HepG2 (cell line): ENCODE data around the gene DCUN1D4. TPM values are rescaled to one million over a fixed set of nuclear protein-coding genes. Genes with fewer than 3 reads are reported as not detected.

Experiments used
- ARNTL ChIP-seq: sonication (generic); formaldehyde crosslinking; IDR thresholded peaks from 2 replicates; pipeline ENCODE4 v1.4.0; 2020; ENCODE audit warnings: mild to moderate bottlenecking, missing genetic modification reagents
- KMT2A ChIP-seq: sonication (generic); formaldehyde crosslinking; IDR thresholded peaks from 2 replicates; pipeline ENCODE4 v1.4.0; 2020; ENCODE audit warnings: missing genetic modification reagents
- RFX5 ChIP-seq: IDR thresholded peaks from 2 replicates; pipeline ENCODE4 v1.6.1; 2011; ENCODE audit warnings: low read depth, low read length, improper control_type of control experiment
- ZFP90 ChIP-seq: sonication (generic); formaldehyde crosslinking; IDR thresholded peaks from 2 replicates; pipeline ENCODE4 v1.8.0; 2022; ENCODE audit warnings: missing genetic modification reagents, mild to moderate bottlenecking, inconsistent platforms, borderline replicate concordance
- ZMYM4 ChIP-seq: sonication (generic); formaldehyde crosslinking; IDR thresholded peaks from 2 replicates; pipeline ENCODE4 v1.8.1; 2023; ENCODE audit warnings: mild to moderate bottlenecking, missing genetic modification reagents
- ZNF235 ChIP-seq: sonication (generic); formaldehyde crosslinking; IDR thresholded peaks from 2 replicates; pipeline ENCODE4 v1.8.1; 2023; ENCODE audit warnings: mild to moderate bottlenecking, missing genetic modification reagents, borderline replicate concordance
- ZNF3 ChIP-seq: IDR thresholded peaks from 2 replicates; pipeline ENCODE4 v1.7.0; 2017; ENCODE audit warnings: inconsistent platforms
- ZNF33A ChIP-seq: sonication (generic); formaldehyde crosslinking; IDR thresholded peaks from 2 replicates; pipeline ENCODE4 v1.5.1; 2020; ENCODE audit warnings: missing genetic modification reagents, mild to moderate bottlenecking, moderate library complexity, borderline replicate concordance
- ZNF431 ChIP-seq: sonication (generic); formaldehyde crosslinking; IDR thresholded peaks from 2 replicates; pipeline ENCODE4 v1.9.0; 2022; ENCODE audit warnings: missing genetic modification reagents, low read depth, mild to moderate bottlenecking, borderline replicate concordance
- polyA plus RNA-seq, 8 experiments: library from polyadenylated mRNA; depleted of rRNA in 3 of 8; stranded (reverse) in 7 of 8; unstranded in 1 of 8; fragments of >200 nt; fragmentation: Illumina TruSeq in 4 of 8; extraction: Trizol in 4 of 8; gene quantifications; 2 replicates each; pipeline versions ENCODE4 v1.2.1 to v1.2.3, GENCODE V29; 2011 to 2016; ENCODE audit warnings: low read depth in 4 of 8, missing spikeins in 1 of 8, mixed read lengths in 1 of 8; ENCODE audit not compliant: insufficient read depth in 1 of 8
- total RNA-seq, 5 experiments: library from RNA; depleted of rRNA; stranded (reverse); fragments of >200 nt; fragmentation: Illumina TruSeq; extraction: Trizol; gene quantifications; 2 replicates each; pipeline ENCODE4 v1.2.3, GENCODE V29; 2016; ENCODE audit warnings: low read depth in 1 of 5
- TF ChIP-seq, protein P1 (sequence below): IDR thresholded peaks from 2 replicates; pipeline ENCODE4 v1.6.1; 2018; ENCODE audit warnings: missing genetic modification reagents
- TF ChIP-seq, protein P2 (sequence below): sonication (generic); formaldehyde crosslinking; IDR thresholded peaks from 2 replicates; pipeline ENCODE4 v1.5.0; 2020; ENCODE audit warnings: mild to moderate bottlenecking, missing genetic modification reagents
- TF ChIP-seq, protein P3 (sequence below): fragments of 450-650 bp; IDR thresholded peaks from 2 replicates; pipeline ENCODE4 v1.6.1; 2016
- TF ChIP-seq, protein P4 (sequence below): sonication (generic); formaldehyde crosslinking; IDR thresholded peaks from 2 replicates; pipeline ENCODE4 v1.4.0; 2020; ENCODE audit warnings: missing genetic modification reagents
- TF ChIP-seq, protein P5 (sequence below): sonication (generic); formaldehyde crosslinking; IDR thresholded peaks from 2 replicates; pipeline ENCODE4 v1.5.1; 2020; ENCODE audit warnings: missing genetic modification reagents, mild to moderate bottlenecking, borderline replicate concordance
- TF ChIP-seq, protein P6 (sequence below), 2 experiments: IDR thresholded peaks; 2 replicates each; pipeline ENCODE4 v1.6.1; 2011 to 2012; ENCODE audit warnings: low read length in 2 of 2, borderline replicate concordance in 1 of 2, low read depth in 1 of 2, mild to moderate bottlenecking in 1 of 2, moderate library complexity in 1 of 2

The DCUN1D4 gene
- total and polyA plus RNA-seq, 2 of the 13 experiments (the other 11 are each of a cell fraction or from before 2014, with no cell fraction given): 27.9 to 44.4 TPM

DNA sequence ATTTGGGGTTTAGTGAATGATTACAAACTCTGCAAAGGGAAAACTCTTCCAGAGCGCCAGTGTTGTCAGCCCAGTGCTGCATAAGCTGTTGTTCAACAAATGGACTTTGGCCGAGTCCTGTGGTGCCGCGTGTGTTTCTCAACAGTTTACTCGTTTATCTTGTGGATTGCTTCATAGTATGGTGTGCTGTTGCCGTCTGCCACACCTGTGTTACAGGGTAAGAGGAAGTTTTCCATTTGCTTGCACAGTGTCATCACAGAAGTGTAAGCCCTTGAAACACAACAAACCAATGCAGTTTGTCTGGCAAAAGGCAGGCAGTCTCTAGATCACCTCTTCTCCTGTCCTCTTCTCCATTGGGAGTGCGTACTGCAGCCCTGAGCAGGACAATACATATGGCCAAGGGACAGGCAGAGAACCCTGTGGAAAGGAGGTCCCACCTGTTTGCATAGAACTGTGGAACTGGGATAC is 66.3 kb downstream of the DCUN1D4 start (continued):
- TF ChIP-seq, protein P1, sequence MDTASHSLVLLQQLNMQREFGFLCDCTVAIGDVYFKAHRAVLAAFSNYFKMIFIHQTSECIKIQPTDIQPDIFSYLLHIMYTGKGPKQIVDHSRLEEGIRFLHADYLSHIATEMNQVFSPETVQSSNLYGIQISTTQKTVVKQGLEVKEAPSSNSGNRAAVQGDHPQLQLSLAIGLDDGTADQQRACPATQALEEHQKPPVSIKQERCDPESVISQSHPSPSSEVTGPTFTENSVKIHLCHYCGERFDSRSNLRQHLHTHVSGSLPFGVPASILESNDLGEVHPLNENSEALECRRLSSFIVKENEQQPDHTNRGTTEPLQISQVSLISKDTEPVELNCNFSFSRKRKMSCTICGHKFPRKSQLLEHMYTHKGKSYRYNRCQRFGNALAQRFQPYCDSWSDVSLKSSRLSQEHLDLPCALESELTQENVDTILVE: peak; percentile 83
- TF ChIP-seq, protein P2, sequence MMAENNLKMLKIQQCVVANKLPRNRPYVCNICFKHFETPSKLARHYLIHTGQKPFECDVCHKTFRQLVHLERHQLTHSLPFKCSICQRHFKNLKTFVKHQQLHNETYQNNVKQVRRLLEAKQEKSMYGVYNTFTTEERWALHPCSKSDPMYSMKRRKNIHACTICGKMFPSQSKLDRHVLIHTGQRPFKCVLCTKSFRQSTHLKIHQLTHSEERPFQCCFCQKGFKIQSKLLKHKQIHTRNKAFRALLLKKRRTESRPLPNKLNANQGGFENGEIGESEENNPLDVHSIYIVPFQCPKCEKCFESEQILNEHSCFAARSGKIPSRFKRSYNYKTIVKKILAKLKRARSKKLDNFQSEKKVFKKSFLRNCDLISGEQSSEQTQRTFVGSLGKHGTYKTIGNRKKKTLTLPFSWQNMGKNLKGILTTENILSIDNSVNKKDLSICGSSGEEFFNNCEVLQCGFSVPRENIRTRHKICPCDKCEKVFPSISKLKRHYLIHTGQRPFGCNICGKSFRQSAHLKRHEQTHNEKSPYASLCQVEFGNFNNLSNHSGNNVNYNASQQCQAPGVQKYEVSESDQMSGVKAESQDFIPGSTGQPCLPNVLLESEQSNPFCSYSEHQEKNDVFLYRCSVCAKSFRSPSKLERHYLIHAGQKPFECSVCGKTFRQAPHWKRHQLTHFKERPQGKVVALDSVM: 0 out of 2 replicates have a peak, but pooled peaks have one; percentile 26
- TF ChIP-seq ZFP90 (CRISPR knock-in tag) (peak; percentile 72), ZMYM4 (CRISPR knock-in tag) (peak; percentile 97), ZNF3 (CRISPR knock-in tag) (no peak), RFX5 (peak; percentile 70; the same call in 1 of the 2 replicates), KMT2A (peak; percentile 50; the same call in 1 of the 2 replicates), ZNF33A (CRISPR knock-in tag) (peak; percentile 96), ZNF235 (CRISPR knock-in tag) (0 out of 2 replicates have a peak, but pooled peaks have one; percentile 20), ZNF431 (peak; percentile 97), ARNTL (CRISPR knock-in tag) (peak; percentile 93)
- TF ChIP-seq, protein P3, sequence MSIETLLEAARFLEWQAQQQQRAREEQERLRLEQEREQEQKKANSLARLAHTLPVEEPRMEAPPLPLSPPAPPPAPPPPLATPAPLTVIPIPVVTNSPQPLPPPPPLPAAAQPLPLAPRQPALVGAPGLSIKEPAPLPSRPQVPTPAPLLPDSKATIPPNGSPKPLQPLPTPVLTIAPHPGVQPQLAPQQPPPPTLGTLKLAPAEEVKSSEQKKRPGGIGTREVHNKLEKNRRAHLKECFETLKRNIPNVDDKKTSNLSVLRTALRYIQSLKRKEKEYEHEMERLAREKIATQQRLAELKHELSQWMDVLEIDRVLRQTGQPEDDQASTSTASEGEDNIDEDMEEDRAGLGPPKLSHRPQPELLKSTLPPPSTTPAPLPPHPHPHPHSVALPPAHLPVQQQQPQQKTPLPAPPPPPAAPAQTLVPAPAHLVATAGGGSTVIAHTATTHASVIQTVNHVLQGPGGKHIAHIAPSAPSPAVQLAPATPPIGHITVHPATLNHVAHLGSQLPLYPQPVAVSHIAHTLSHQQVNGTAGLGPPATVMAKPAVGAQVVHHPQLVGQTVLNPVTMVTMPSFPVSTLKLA: peak; percentile 70
- TF ChIP-seq, protein P4, sequence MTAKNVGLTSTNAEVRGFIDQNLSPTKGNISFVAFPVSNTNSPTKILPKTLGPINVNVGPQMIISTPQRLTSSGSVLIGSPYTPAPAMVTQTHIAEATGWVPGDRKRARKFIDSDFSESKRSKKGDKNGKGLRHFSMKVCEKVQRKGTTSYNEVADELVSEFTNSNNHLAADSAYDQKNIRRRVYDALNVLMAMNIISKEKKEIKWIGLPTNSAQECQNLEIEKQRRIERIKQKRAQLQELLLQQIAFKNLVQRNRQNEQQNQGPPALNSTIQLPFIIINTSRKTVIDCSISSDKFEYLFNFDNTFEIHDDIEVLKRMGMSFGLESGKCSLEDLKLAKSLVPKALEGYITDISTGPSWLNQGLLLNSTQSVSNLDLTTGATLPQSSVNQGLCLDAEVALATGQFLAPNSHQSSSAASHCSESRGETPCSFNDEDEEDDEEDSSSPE: peak; percentile 72
- TF ChIP-seq, protein P5, sequence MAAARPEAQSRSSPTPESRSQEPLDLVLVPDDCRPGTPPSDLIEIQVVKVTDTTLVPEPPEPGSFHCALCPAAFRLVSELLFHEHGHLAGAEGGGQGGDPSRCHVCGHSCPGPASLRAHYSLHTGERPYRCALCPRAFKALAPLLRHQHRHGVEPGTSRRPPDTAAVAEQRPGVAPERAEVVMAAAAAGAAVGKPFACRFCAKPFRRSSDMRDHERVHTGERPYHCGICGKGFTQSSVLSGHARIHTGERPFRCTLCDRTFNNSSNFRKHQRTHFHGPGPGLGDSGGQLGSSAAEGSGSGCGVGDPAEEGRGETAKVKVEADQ (CRISPR knock-in tag): no peak
- TF ChIP-seq, protein P6, sequence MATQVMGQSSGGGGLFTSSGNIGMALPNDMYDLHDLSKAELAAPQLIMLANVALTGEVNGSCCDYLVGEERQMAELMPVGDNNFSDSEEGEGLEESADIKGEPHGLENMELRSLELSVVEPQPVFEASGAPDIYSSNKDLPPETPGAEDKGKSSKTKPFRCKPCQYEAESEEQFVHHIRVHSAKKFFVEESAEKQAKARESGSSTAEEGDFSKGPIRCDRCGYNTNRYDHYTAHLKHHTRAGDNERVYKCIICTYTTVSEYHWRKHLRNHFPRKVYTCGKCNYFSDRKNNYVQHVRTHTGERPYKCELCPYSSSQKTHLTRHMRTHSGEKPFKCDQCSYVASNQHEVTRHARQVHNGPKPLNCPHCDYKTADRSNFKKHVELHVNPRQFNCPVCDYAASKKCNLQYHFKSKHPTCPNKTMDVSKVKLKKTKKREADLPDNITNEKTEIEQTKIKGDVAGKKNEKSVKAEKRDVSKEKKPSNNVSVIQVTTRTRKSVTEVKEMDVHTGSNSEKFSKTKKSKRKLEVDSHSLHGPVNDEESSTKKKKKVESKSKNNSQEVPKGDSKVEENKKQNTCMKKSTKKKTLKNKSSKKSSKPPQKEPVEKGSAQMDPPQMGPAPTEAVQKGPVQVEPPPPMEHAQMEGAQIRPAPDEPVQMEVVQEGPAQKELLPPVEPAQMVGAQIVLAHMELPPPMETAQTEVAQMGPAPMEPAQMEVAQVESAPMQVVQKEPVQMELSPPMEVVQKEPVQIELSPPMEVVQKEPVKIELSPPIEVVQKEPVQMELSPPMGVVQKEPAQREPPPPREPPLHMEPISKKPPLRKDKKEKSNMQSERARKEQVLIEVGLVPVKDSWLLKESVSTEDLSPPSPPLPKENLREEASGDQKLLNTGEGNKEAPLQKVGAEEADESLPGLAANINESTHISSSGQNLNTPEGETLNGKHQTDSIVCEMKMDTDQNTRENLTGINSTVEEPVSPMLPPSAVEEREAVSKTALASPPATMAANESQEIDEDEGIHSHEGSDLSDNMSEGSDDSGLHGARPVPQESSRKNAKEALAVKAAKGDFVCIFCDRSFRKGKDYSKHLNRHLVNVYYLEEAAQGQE (IDR thresholded peaks at IDR 0.05; ENCODE audit: borderline replicate concordance in 1 of 2, low read depth in 1 of 2, low read length in 2 of 2): peak in 1 of 2 experiments; percentile 79; a peak in 1 of 4 replicates
